Endometrial microvascular endothelial cells (primary cell): ENCODE data around the gene TNFRSF12A. TPM values are rescaled to one million over a fixed set of nuclear protein-coding genes. Genes with fewer than 3 reads are reported as not detected.

ENCODE experiments used
- in situ Hi-C: cut with HindIII; loops from 2 replicates; pipeline ENCODE4 v1.10.0; 2017; ENCODE audit warnings: low sequenced_read_pairs, low pct_unique_long_range_greater_than_20kb; ENCODE audit errors: inconsistent ontology term
- total RNA-seq: library from RNA; depleted of rRNA; stranded (reverse); fragments of >200 nt; gene quantifications from one replicate; pipeline ENCODE4 v1.2.3, GENCODE V29; 2015; ENCODE audit errors: inconsistent ontology term

Gene TNFRSF12A
- total RNA-seq, 1 donor from 2014 or later = 263 TPM

GRCh38 chr16:3007957-3008689 lies 12.0 kb upstream of the TNFRSF12A start:
- in situ Hi-C loops = no loop called here

DNA sequence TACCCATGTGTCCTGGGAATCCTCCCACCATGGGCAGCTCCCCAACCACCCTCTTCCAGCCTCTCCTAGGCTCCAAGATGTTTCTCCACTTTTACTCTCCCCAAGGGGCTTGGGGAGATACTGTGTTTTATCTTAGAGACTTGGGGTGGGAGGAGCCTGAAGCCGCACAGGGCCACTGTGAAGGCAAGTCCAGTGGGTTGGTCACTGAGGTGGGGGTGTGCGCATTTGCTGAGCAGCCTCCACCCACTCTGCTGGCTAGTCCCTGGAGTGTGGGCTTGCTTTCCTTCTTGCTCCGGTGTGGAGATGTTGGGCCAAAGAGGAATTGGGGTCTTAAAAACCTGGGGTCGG lies 11.5 kb upstream of the TNFRSF12A start:
- in situ Hi-C loops = no loop called here

DNA sequence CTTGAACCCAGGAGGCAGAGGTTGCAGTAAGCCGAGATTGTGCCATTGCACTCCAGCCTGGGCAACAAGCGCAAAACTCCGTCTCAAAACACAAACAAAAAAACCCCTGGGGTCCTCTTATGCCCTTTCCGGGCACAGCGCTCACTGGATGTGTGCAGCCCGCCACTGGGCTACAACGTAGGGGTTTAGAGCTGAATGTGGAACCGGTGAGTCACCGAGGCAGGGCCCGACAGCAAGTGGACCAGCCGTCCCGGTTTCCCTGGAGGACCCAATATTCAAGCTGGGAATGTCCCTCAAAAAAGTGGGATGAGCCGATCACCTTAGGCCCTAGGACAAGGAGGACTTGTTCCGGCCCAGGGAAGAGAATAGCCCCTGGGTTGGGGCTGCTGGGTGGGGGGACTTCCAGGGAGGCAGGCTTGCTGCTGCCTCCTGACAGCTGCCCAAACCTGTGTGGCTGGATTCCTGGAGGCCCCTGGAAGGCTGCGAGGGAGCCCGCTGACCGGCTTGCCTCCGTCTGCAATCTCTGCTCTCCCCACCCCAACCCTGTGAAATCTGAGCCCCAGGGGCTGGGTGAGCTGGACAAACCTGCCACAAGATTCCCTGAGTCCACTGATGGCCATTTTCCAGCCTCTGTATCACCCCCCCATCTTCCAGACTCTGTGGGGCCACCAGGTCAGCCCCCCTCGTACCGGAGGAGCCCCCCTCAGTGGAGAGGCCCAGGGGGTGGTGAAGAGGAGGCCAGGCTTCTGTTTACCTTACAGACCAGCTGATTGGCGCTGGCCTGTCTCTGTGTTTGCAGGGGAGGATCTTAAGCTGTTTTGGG lies 10.4 kb upstream of the TNFRSF12A start:
- in situ Hi-C loops = no loop called here

GRCh38 chr16:3010510-3010909 lies 9.7 kb upstream of the TNFRSF12A start:
- in situ Hi-C loops = no loop called here

- in situ Hi-C loops = no loop called here
Observed at GRCh38 chr16:3012246-3012645, 7.9 kb upstream of the TNFRSF12A start.

GRCh38 chr16:3012828-3013420 lies 7.2 kb upstream of the TNFRSF12A start, which contains the start of gene CLDN9:
Gene CLDN9, plus strand, starts transcription at chr16:3012923. Its CDS starts 440 bp downstream, at chr16:3013363.
- in situ Hi-C loops = no loop called here

DNA sequence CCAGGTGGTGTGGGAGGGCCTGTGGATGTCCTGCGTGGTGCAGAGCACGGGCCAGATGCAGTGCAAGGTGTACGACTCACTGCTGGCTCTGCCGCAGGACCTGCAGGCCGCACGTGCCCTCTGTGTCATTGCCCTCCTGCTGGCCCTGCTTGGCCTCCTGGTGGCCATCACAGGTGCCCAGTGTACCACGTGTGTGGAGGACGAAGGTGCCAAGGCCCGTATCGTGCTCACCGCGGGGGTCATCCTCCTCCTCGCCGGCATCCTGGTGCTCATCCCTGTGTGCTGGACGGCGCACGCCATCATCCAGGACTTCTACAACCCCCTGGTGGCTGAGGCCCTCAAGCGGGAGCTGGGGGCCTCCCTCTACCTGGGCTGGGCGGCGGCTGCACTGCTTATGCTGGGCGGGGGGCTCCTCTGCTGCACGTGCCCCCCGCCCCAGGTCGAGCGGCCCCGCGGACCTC lies 6.6 kb upstream of the TNFRSF12A start:
- in situ Hi-C loops = no loop called here

GRCh38 chr16:3013998-3014690 lies 6.0 kb upstream of the TNFRSF12A start:
- in situ Hi-C loops = no loop called here

DNA sequence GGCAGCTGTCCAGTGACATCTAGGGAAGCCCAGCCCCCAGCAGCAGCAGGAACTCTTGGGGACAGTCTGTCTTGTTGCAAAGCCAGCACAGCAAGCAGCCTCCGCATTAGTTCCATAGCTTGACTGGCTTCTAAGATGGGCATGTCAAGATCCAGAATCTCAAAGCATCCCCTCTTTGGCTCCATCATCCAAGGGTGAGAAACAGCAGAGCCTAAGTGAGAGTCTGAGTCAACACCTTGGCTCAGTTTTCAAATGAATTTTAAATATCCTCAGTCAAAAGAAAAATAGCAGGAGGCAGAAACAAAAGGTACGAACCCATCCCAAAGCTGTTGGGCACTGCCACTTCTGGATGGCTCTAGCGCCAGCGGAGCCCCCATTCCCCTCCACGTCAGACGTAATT lies 5.2 kb upstream of the TNFRSF12A start:
- in situ Hi-C loops = no loop called here

- in situ Hi-C loops = no loop called here
Observed at GRCh38 chr16:3015865-3016521, 4.2 kb upstream of the TNFRSF12A start.

DNA sequence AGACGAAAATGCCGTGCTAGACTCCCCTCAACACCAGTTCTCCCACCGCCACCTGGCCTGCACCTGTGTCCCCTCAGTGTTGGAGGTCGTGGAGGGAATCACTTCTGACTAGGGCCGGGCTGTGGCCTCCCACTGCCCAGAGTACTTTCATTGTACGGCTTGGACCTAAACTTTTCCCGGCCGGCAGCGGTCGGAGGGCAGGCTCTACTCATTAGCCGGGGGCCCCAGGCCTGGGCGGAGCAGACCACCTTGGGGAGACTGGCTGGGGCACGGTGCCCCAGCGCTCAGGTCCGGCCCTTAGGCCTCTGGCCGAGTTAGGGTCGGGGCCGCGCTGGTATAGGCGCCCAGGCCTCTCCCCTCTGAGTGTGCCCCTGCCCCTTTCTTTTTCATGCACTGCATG lies 2.8 kb upstream of the TNFRSF12A start:
- in situ Hi-C loops = no loop called here

DNA sequence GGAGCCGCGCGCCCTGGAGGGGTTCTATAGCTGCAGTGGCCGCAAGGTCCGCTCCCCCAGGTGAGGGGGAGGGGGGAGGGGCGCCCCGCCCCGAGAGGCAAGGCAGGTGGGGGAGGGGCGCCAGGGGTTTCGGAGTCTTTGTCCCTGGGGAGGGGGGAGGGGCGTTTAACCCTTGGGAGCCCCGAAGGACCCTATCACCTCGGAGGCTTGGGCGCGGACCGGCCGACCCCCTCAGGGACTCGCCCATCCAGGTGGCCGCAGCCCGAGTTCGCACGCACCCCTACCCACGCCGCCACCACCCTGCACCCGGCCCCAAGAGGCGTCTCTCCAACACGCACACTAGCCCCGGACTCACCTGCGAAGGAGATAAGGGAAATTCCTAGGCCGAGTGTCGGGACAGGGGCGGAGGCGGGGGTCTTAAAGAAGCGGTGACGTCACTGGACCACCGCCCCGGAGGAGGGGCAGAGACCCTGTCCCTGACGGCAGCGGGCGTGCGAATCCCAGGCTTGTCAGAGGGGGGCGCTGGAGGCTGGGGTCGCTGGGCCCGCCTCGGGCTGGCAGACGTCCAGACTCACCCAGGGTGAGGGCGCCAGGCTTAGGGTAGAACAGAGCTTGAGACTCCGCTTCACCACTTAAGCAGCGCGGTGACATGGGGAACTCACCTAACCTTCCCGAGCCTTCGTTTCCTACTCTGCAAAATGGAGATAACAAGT lies 2.2 kb upstream of the TNFRSF12A start, which contains the start of gene CLDN6:
CLDN6 (minus strand) TSS at position 390 of the 713 bp plus-strand sequence. CDS start 2,162 bp downstream, outside the sequence.
- in situ Hi-C loops = no loop called here

- in situ Hi-C loops = no loop called here
Observed at GRCh38 chr16:3019594-3020246, 448 bp upstream of the TNFRSF12A start.

- in situ Hi-C loops = no loop called here
Observed at GRCh38 chr16:3020604-3021448, 658 bp downstream of the TNFRSF12A start.

GRCh38 chr16:3021449-3022207 lies 1.5 kb downstream of the TNFRSF12A start:
- in situ Hi-C loops = no loop called here

DNA sequence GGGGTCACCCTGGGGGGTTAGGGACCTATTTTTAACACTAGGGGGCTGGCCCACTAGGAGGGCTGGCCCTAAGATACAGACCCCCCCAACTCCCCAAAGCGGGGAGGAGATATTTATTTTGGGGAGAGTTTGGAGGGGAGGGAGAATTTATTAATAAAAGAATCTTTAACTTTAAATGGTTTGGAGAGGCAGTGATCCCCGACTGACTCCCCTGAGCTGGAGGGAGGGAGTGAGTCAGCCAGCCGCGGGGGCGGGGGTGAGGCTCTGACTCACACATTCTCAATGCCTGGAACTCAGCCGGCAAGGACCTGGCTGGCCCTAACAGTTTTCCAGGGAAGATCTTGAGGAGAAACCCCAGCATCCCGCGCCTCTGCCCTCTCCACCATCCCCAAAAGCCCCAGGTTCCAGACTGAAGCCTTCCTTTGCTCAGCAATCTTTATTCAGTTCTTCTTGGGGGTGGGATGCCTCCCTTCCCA lies 2.1 kb downstream of the TNFRSF12A start:
- in situ Hi-C loops = no loop called here
